ENCODE results near the gene DLGAP4. TPM values are rescaled to one million over a fixed set of nuclear protein-coding genes. Genes with fewer than 3 reads are reported as not detected.

Gene DLGAP4
- total and polyA plus RNA-seq, 2 of the 13 experiments (the other 11 are each of a cell fraction or from before 2014, with no cell fraction given) = 15.2 to 26.7 TPM

DNA sequence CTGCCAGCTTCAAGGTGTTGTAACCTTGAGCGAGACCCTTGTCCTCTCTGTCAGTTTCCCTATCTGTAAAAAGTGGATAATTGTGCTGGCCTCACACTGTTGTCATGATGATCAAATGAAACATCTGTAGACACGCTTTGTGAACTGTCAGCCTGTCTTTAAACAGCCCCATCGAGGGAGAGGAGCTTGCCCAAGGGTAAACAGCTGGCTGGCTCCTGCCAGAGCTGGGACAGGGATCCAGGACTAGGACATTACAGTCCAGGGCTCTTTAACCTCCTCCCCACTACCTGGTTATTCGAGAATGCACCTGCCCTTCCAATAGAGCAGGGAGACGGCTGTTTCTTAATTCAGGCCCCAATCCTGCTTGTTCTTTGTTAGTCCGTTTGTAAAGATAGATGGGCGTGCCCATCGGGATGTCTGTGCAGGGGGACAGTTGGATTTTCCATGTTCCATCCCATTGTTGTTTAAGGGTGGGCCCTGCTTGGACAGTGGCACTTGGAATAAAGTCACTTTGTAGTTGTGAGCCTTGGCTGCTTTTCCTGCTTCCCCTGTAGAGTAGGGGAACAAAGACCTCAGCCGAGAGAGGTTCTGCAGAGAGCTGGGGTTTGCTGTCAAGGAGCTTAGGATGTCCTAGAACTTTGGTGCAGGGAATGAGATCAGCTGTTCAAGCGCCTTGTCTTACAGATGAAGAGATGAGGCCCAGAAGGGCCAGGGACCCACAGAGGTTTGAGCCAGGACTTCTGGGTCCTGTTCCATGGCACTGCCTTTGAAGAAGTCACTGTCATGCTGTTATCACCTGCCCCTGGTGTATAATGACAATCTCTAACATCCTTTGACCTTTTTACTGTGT, 157.3 kb downstream of the DLGAP4 start (continued):
- TF ChIP-seq, protein P1, sequence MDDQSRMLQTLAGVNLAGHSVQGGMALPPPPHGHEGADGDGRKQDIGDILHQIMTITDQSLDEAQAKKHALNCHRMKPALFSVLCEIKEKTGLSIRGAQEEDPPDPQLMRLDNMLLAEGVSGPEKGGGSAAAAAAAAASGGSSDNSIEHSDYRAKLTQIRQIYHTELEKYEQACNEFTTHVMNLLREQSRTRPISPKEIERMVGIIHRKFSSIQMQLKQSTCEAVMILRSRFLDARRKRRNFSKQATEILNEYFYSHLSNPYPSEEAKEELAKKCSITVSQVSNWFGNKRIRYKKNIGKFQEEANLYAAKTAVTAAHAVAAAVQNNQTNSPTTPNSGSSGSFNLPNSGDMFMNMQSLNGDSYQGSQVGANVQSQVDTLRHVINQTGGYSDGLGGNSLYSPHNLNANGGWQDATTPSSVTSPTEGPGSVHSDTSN (CRISPR knock-in tag; IDR thresholded peaks at IDR 0.05; ENCODE audit: borderline replicate concordance) = no peak
- TF ChIP-seq SCMH1 (CRISPR knock-in tag; IDR thresholded peaks at IDR 0.05; ENCODE audit: borderline replicate concordance) (no peak), ZNF33B (CRISPR knock-in tag; IDR thresholded peaks at IDR 0.05) (no peak), SATB2 (CRISPR knock-in tag; IDR thresholded peaks at IDR 0.05) (no peak), ZNF788 (CRISPR knock-in tag; IDR thresholded peaks at IDR 0.05; ENCODE audit: borderline replicate concordance) (no peak), LBX2 (CRISPR knock-in tag; IDR thresholded peaks at IDR 0.05; ENCODE audit: borderline replicate concordance) (no peak), ZNF354B (CRISPR knock-in tag; IDR thresholded peaks at IDR 0.05) (no peak), FOSL2 (CRISPR knock-in tag; IDR thresholded peaks at IDR 0.05) (no peak; the same call in 1 of the 2 replicates), ZNF670 (CRISPR knock-in tag; IDR thresholded peaks at IDR 0.05; ENCODE audit: borderline replicate concordance) (0 out of 2 replicates have a peak, but pooled peaks have one; percentile 38), ZNF446 (CRISPR knock-in tag; IDR thresholded peaks at IDR 0.05) (no peak)
- TF ChIP-seq, protein P2, sequence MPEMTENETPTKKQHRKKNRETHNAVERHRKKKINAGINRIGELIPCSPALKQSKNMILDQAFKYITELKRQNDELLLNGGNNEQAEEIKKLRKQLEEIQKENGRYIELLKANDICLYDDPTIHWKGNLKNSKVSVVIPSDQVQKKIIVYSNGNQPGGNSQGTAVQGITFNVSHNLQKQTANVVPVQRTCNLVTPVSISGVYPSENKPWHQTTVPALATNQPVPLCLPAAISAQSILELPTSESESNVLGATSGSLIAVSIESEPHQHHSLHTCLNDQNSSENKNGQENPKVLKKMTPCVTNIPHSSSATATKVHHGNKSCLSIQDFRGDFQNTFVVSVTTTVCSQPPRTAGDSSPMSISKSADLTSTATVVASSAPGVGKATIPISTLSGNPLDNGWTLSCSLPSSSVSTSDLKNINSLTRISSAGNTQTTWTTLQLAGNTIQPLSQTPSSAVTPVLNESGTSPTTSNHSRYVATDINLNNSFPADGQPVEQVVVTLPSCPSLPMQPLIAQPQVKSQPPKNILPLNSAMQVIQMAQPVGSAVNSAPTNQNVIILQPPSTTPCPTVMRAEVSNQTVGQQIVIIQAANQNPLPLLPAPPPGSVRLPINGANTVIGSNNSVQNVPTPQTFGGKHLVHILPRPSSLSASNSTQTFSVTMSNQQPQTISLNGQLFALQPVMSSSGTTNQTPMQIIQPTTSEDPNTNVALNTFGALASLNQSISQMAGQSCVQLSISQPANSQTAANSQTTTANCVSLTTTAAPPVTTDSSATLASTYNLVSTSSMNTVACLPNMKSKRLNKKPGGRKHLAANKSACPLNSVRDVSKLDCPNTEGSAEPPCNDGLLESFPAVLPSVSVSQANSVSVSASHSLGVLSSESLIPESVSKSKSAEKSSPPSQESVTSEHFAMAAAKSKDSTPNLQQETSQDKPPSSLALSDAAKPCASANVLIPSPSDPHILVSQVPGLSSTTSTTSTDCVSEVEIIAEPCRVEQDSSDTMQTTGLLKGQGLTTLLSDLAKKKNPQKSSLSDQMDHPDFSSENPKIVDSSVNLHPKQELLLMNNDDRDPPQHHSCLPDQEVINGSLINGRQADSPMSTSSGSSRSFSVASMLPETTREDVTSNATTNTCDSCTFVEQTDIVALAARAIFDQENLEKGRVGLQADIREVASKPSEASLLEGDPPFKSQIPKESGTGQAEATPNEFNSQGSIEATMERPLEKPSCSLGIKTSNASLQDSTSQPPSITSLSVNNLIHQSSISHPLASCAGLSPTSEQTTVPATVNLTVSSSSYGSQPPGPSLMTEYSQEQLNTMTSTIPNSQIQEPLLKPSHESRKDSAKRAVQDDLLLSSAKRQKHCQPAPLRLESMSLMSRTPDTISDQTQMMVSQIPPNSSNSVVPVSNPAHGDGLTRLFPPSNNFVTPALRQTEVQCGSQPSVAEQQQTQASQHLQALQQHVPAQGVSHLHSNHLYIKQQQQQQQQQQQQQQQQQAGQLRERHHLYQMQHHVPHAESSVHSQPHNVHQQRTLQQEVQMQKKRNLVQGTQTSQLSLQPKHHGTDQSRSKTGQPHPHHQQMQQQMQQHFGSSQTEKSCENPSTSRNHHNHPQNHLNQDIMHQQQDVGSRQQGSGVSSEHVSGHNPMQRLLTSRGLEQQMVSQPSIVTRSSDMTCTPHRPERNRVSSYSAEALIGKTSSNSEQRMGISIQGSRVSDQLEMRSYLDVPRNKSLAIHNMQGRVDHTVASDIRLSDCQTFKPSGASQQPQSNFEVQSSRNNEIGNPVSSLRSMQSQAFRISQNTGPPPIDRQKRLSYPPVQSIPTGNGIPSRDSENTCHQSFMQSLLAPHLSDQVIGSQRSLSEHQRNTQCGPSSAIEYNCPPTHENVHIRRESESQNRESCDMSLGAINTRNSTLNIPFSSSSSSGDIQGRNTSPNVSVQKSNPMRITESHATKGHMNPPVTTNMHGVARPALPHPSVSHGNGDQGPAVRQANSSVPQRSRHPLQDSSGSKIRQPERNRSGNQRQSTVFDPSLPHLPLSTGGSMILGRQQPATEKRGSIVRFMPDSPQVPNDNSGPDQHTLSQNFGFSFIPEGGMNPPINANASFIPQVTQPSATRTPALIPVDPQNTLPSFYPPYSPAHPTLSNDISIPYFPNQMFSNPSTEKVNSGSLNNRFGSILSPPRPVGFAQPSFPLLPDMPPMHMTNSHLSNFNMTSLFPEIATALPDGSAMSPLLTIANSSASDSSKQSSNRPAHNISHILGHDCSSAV (CRISPR knock-in tag; IDR thresholded peaks at IDR 0.05; ENCODE audit: borderline replicate concordance) = no peak
- TF ChIP-seq, protein P3, sequence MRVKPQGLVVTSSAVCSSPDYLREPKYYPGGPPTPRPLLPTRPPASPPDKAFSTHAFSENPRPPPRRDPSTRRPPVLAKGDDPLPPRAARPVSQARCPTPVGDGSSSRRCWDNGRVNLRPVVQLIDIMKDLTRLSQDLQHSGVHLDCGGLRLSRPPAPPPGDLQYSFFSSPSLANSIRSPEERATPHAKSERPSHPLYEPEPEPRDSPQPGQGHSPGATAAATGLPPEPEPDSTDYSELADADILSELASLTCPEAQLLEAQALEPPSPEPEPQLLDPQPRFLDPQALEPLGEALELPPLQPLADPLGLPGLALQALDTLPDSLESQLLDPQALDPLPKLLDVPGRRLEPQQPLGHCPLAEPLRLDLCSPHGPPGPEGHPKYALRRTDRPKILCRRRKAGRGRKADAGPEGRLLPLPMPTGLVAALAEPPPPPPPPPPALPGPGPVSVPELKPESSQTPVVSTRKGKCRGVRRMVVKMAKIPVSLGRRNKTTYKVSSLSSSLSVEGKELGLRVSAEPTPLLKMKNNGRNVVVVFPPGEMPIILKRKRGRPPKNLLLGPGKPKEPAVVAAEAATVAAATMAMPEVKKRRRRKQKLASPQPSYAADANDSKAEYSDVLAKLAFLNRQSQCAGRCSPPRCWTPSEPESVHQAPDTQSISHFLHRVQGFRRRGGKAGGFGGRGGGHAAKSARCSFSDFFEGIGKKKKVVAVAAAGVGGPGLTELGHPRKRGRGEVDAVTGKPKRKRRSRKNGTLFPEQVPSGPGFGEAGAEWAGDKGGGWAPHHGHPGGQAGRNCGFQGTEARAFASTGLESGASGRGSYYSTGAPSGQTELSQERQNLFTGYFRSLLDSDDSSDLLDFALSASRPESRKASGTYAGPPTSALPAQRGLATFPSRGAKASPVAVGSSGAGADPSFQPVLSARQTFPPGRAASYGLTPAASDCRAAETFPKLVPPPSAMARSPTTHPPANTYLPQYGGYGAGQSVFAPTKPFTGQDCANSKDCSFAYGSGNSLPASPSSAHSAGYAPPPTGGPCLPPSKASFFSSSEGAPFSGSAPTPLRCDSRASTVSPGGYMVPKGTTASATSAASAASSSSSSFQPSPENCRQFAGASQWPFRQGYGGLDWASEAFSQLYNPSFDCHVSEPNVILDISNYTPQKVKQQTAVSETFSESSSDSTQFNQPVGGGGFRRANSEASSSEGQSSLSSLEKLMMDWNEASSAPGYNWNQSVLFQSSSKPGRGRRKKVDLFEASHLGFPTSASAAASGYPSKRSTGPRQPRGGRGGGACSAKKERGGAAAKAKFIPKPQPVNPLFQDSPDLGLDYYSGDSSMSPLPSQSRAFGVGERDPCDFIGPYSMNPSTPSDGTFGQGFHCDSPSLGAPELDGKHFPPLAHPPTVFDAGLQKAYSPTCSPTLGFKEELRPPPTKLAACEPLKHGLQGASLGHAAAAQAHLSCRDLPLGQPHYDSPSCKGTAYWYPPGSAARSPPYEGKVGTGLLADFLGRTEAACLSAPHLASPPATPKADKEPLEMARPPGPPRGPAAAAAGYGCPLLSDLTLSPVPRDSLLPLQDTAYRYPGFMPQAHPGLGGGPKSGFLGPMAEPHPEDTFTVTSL (CRISPR knock-in tag; IDR thresholded peaks at IDR 0.05; ENCODE audit: borderline replicate concordance) = 0 out of 2 replicates have a peak, but pooled peaks have one; percentile 48

All from HepG2 (cell line).